NB4 (cell line): ENCODE data around the gene AIF1L.
A peak's percentile ranks its signal among the peaks of the same experiment; 100 is the strongest.

Source experiments
- DNase-seq: peaks from one replicate; pipeline ENCODE4 v3.0.0; 2010; ENCODE audit warnings: low read depth
- H3K4me3 ChIP-seq: one replicate; pipeline ENCODE4 v1.5.1; 2011; ENCODE audit warnings: mild to moderate bottlenecking, low read depth, low read length, moderate library complexity
- MYC ChIP-seq: IDR thresholded peaks from 2 replicates; pipeline ENCODE4 v1.6.1; 2011; ENCODE audit warnings: low read depth, low read length
- POLR2A ChIP-seq: IDR thresholded peaks from 2 replicates; pipeline ENCODE4 v1.6.1; 2011; ENCODE audit warnings: mild to moderate bottlenecking; ENCODE audit not compliant: insufficient read length; ENCODE audit errors: extremely low read depth
- TF ChIP-seq, protein P1 (sequence below): IDR thresholded peaks from 2 replicates; pipeline ENCODE4 v1.6.1; 2011; ENCODE audit warnings: low read depth, low read length
- TF ChIP-seq, protein P2 (sequence below): IDR thresholded peaks from one replicate; pipeline ENCODE4 v1.5.1; 2012; ENCODE audit warnings: low read depth, low read length

AIF1L gene

DNA sequence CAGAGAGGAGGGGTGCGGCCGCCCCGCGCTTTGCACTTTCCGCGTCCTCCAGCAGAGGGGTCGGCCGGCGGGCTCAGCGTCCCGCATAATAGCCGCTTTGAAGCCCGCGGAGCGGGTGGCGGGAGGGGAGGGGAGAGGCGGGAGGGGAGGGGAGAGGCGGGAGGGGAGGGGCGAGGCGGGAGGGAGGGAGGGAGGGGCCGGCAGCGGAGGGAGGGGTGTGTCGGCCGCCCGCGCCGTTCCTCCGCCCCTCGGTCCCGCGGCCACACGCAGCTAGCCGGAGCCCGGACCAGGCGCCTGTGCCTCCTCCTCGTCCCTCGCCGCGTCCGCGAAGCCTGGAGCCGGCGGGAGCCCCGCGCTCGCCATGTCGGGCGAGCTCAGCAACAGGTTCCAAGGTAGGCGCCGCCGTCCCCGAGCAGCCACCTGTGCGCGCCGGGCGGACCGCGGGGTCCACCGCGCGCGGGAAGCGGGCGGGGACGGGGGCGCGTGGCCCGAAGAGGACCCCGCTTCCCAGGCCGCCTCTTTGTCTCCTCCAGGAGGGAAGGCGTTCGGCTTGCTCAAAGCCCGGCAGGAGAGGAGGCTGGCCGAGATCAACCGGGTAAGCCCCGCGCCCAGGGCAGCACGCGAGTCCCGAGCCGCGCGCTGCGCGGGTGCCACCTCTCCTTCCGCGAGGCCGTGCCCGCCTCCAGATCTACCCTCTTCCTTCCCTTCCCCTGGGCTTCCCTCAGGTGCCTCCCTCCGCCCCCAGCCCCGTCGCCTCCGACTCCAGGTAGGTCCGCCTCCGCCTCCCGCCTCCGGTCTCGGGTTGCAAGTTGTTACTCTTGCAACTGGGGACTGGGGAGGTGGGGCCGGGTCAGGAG lies at the start of gene AIF1L:
Gene AIF1L (plus strand): TSS at position 263 of the 857 bp plus-strand sequence. CDS start 99 bp downstream, at position 362.
- TF ChIP-seq MYC (no peak), POLR2A (no peak)
- TF ChIP-seq, protein P1, sequence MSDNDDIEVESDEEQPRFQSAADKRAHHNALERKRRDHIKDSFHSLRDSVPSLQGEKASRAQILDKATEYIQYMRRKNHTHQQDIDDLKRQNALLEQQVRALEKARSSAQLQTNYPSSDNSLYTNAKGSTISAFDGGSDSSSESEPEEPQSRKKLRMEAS: no peak
- TF ChIP-seq, protein P2, sequence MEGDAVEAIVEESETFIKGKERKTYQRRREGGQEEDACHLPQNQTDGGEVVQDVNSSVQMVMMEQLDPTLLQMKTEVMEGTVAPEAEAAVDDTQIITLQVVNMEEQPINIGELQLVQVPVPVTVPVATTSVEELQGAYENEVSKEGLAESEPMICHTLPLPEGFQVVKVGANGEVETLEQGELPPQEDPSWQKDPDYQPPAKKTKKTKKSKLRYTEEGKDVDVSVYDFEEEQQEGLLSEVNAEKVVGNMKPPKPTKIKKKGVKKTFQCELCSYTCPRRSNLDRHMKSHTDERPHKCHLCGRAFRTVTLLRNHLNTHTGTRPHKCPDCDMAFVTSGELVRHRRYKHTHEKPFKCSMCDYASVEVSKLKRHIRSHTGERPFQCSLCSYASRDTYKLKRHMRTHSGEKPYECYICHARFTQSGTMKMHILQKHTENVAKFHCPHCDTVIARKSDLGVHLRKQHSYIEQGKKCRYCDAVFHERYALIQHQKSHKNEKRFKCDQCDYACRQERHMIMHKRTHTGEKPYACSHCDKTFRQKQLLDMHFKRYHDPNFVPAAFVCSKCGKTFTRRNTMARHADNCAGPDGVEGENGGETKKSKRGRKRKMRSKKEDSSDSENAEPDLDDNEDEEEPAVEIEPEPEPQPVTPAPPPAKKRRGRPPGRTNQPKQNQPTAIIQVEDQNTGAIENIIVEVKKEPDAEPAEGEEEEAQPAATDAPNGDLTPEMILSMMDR: peak; percentile 13
- DNase-seq: peak; percentile 47
- no peak within 1 kb of the TSS for H3K4me3 ChIP-seq

DNA sequence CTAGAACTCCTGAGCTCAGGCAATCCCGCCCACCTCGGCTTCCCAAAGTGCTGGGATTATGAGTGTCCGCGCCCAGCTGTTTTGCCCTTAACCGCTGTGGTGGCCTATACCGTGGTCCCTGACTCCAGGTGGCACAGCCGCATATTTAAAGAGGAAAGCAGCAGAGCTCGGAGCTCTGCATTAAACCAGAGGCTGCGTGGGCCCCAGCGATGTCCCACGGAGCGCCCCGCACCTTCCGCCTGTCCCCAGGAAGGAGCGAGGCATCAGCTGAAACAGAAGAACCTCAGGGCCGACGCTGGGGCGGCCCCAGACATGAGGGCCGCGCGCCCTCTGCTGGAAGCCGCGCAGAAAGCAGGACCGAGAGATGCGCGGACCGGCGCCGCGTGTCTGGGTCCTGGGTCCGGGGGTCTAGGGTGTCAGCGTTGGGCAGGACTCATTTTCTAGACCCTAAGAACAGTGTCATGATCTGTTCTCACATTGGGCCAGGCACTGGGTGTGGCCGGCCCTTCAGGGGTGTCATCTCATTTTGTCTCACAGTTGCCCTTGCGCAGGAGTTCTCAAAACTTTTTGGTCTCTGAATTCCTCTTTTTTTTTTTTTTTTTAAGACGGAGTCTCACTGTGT lies 49.6 kb upstream of the AIF1L start:
- TF ChIP-seq MYC: peak; percentile 69
- TF ChIP-seq, protein P2: peak; percentile 84
- TF ChIP-seq, protein P1: peak; percentile 62
- TF ChIP-seq POLR2A: no peak
- peak; percentile 77 for DNase-seq

DNA sequence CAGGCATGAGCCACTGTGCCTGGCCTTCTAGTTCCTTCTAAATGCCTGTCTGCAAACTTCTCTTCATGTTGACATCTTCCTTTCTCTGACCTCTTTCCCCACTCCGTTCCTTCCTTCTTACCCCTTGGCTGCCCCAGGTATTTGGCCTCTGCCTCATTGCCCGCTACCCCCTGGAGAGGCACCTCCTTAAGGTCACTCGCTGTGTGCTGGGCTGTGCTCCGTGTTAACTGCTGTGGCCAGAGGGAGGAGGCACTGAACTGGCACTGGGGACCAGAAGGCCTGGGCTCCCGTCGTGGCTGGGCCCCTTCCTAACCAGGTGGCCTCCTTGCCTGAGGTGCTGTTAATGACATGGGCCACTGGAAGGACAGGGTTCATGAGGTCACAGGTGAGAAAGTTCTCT lies 48.0 kb upstream of the AIF1L start:
- H3K4me3 ChIP-seq: no peak overlapping the region
- no peak for TF ChIP-seq MYC
- no peak for TF ChIP-seq POLR2A
- no peak for DNase-seq

More for the DNA sequence above, 49.6 kb upstream of the AIF1L start:
- H3K4me3 ChIP-seq: no peak overlapping the region

DNA sequence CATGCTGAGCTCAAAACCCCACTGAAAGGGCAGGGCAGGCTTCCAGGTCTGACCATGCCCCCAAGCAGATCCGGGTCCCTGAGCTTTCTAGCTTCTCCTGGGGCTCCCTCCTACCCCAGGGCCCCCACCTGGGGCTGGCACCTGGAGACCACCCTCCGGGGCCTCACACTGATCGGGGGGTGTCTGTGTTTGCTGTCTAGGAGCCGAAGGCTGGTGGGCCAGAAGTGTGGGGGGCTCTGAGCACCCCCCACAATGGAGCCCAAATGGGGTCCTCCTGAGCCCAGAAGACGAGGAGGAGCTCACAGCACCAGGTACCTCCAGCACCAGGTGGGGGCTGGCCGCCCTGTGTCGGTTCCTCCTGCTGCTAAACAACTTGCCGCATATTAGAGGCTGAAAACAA lies 47.5 kb upstream of the AIF1L start:
- no peak for DNase-seq
- no peak for TF ChIP-seq MYC
- TF ChIP-seq, protein P2: no peak
- TF ChIP-seq, protein P1: no peak
- TF ChIP-seq POLR2A: no peak
- no peak overlapping the region for H3K4me3 ChIP-seq

DNA sequence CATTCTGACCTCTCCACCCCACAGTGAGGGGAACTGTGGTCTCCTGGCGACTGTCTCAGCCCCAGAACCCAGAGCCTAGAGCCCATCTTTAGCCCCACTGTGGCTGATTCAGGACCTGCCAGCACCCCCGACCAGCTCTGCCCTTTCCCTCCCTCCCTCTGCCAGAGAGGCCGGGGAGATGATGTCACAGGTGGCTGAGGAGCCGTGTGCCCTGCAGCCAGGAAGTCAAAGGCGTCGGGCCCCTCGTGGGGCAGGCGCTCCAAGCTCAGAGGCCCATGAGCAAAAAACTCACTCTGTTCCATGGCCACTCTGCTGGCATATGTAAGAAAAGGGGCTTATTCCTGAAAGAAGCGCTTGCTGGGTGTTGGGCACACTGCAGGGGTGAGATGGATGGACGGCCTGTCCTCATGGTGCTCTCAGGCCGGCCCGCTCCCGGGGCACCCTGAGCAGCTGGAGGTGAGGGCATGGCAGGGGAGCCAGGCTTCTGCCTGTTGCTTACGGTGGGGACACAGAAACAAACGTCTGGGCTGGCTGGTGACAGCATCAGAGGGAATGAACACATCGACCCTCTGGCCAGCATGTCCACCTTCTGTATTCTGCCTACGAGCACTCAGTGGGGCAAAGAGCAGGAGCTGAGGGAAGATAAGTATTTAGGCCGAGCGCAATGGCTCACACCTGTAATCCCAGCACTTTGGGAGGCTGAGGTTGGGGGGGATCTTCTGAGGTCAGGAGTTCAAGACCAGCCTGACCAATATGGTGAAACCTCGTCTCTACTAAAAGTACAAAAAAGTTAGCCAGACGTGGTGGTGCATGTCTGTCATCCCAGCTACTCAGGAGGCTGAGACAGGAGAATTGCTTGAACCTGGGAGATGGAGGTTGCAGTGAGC lies 46.3 kb upstream of the AIF1L start:
- DNase-seq: no peak
- H3K4me3 ChIP-seq: no peak overlapping the region
- TF ChIP-seq POLR2A (no peak), MYC (no peak)
- TF ChIP-seq, protein P1: no peak
- TF ChIP-seq, protein P2: no peak
